HCT116 (cell line): ENCODE results near the gene TTLL7.

Experiments
- ATF3 ChIP-seq: IDR thresholded peaks from 2 replicates; pipeline ENCODE4 v1.6.1; 2012
- CTCF ChIP-seq, 3 experiments: fragments of 200-600 bp in 1 of 3; sonication (generic) in 1 of 3; IDR thresholded peaks in 2 of 3; conservative IDR thresholded peaks in 1 of 3; 2 replicates each; pipeline ENCODE4 v1.5.1; 2012 to 2017; ENCODE audit warnings: low read depth in 2 of 3, low read length in 2 of 3, antibody characterized with exemption in 1 of 3, borderline replicate concordance in 1 of 3, control low read depth in 1 of 3, mild to moderate bottlenecking in 1 of 3, mixed read lengths in 1 of 3, mixed run types in 1 of 3, moderate library complexity in 1 of 3; ENCODE audit not compliant: insufficient read depth in 1 of 3
- EZH2 ChIP-seq: fragments of 200-600 bp; sonication (generic); IDR thresholded peaks from 2 replicates; pipeline ENCODE4 v1.6.1; 2017; ENCODE audit warnings: antibody characterized with exemption, mixed run types
- EZH2phosphoT487 ChIP-seq: fragments of 200-600 bp; IDR thresholded peaks from 2 replicates; pipeline ENCODE4 v1.6.1; 2018; ENCODE audit warnings: antibody characterized with exemption, borderline replicate concordance
- POLR2A ChIP-seq: IDR thresholded peaks from 2 replicates; pipeline ENCODE4 v1.7.0; 2011; ENCODE audit warnings: borderline replicate concordance; ENCODE audit not compliant: insufficient read depth, insufficient read length; ENCODE audit errors: extremely low read depth
- POLR2AphosphoS5 ChIP-seq: IDR thresholded peaks from 2 replicates; pipeline ENCODE4 v1.6.1; 2011; ENCODE audit warnings: mild to moderate bottlenecking, low read depth, low read length, moderate library complexity
- RAD21 ChIP-seq: IDR thresholded peaks from 2 replicates; pipeline ENCODE4 v1.6.1; 2012; ENCODE audit warnings: low read depth, mild to moderate bottlenecking
- REST ChIP-seq: IDR thresholded peaks from 2 replicates; pipeline ENCODE4 v1.6.1; 2012; ENCODE audit warnings: low read depth
- TCF7L2 ChIP-seq: IDR thresholded peaks from 2 replicates; pipeline ENCODE4 v1.7.0; 2011; ENCODE audit warnings: borderline replicate concordance, inconsistent platforms; ENCODE audit not compliant: insufficient read depth, insufficient read length; ENCODE audit errors: extremely low read depth
- YY1 ChIP-seq: IDR thresholded peaks from 2 replicates; pipeline ENCODE4 v1.6.1; 2011; ENCODE audit warnings: low read length, low read depth, moderate library complexity, mild to moderate bottlenecking; ENCODE audit not compliant: insufficient replicate concordance; ENCODE audit errors: extremely low read depth
- ZFX ChIP-seq: fragments of 450-650 bp; IDR thresholded peaks from 2 replicates; pipeline ENCODE4 v1.6.1; 2017
- ZNF274 ChIP-seq: fragments of 200-500 bp; sonication (Bioruptor generic); IDR thresholded peaks from 2 replicates; pipeline ENCODE4 v1.6.1; 2014; ENCODE audit warnings: mild to moderate bottlenecking, low read depth, low read length, inconsistent platforms

- TF ChIP-seq EZH2phosphoT487 (no peak), EZH2 (no peak), ATF3 (no peak), POLR2AphosphoS5 (no peak), CTCF (IDR thresholded peaks at IDR 0.05 in 2 of 3, conservative IDR thresholded peaks at IDR 0.05 in 1 of 3; ENCODE audit: borderline replicate concordance in 1 of 3, insufficient read depth in 1 of 3, low read depth in 2 of 3, low read length in 2 of 3) (no peak), POLR2A (no peak), TCF7L2 (no peak), REST (no peak), ZNF274 (no peak), RAD21 (no peak), YY1 (no peak), ZFX (no peak)
Measured at GRCh38 chr1:83815330-83815729, 183.6 kb downstream of the TTLL7 start.
